HCT116 (cell line): ENCODE data around the gene ERC2. TPM values are rescaled to one million over a fixed set of nuclear protein-coding genes. Genes with fewer than 3 reads are reported as not detected.

Source experiments
- ATAC-seq: fragments of 200-7000 bp; cut with Tn5 transposase; 2 replicates; pipeline ENCODE4 v1.9.1; 2020; ENCODE audit warnings: mild to moderate bottlenecking, moderate library complexity
- BruUV-seq: library from RNA; stranded (reverse); fragments of 400-500 nt; replicated peaks from 2 replicates; lab custom pipeline; 2021; lab: Mats Ljungman, UMichigan
- CTCF ChIA-PET: fragments of 300-600 bp; sonication (Branson Sonifier 250); formaldehyde crosslinking; loops from one replicate; lab custom pipeline; 2021; ENCODE audit warnings: antibody characterized with exemption; lab: Charles Lee
- POLR2A ChIA-PET: fragments of 300-600, 350-600 bp; sonication (Branson Sonifier 250); formaldehyde crosslinking; loops from one replicate; lab custom pipeline; 2021; ENCODE audit warnings: antibody characterized with exemption; lab: Charles Lee
- RAD21 ChIA-PET, 2 experiments: fragments of 300-600 bp; sonication (Branson Sonifier 250); formaldehyde crosslinking; loops; one replicate each; lab custom pipeline; 2023; ENCODE audit warnings: low total read pairs in 2 of 2; ENCODE audit not compliant: uncharacterized antibody in 2 of 2, unreplicated experiment in 2 of 2, low non-redundant PET in 1 of 2; lab: Charles Lee
- DNase-seq: peaks from one replicate; pipeline ENCODE4 v3.0.0-alpha.2; 2010; ENCODE audit warnings: low read depth, low spot score
- H2AFZ ChIP-seq: fragments of 200-600 bp; shearing (Covaris generic), sonication (generic); 2 replicates; pipeline ENCODE4 v1.6.1; 2017; ENCODE audit warnings: low read depth, mixed run types, mixed read lengths, antibody characterized with exemption, low read length; ENCODE audit not compliant: poor library complexity, severe bottlenecking
- H3K27ac ChIP-seq: 2 replicates; pipeline ENCODE4 v1.5.1; 2012; ENCODE audit warnings: low read depth, low read length
- H3K27me3 ChIP-seq: fragments of 200-600 bp; sonication (generic); 2 replicates; pipeline ENCODE4 v1.6.1; 2016; ENCODE audit warnings: mixed run types, low read length, mixed read lengths; ENCODE audit not compliant: insufficient read depth
- H3K36me3 ChIP-seq, 2 experiments: fragments of 200-500 bp in 1 of 2; fragments of 200-600 bp in 1 of 2; sonication (Bioruptor generic) in 1 of 2; sonication (generic) in 1 of 2; 2 replicates each; pipeline versions ENCODE4 v1.5.1 to v1.6.1; 2014 to 2016; ENCODE audit warnings: low read length in 2 of 2, inconsistent platforms in 1 of 2, mixed read lengths in 1 of 2, mixed run types in 1 of 2; ENCODE audit not compliant: insufficient read depth in 2 of 2, control insufficient read depth in 1 of 2
- H3K4me1 ChIP-seq, 2 experiments: fragments of 200-600 bp in 1 of 2; sonication (generic) in 1 of 2; 2 replicates each; pipeline versions ENCODE4 v1.5.1 to v1.6.1; 2012 to 2017; ENCODE audit warnings: low read length in 2 of 2, inconsistent platforms in 1 of 2, mild to moderate bottlenecking in 1 of 2, mixed read lengths in 1 of 2, mixed run types in 1 of 2, moderate library complexity in 1 of 2; ENCODE audit not compliant: insufficient read depth in 2 of 2, control insufficient read depth in 1 of 2
- H3K4me2 ChIP-seq: fragments of 200-600 bp; sonication (generic); 2 replicates; pipeline ENCODE4 v1.6.1; 2017; ENCODE audit warnings: mixed run types, low read length, mixed read lengths
- H3K4me3 ChIP-seq, 2 experiments: fragments of 200-600 bp in 1 of 2; sonication (generic) in 1 of 2; replicated peaks in 1 of 2; 2 replicates each; pipeline ENCODE4 v1.5.1; 2011 to 2016; ENCODE audit warnings: low read length in 2 of 2, control low read depth in 1 of 2, low read depth in 1 of 2, mild to moderate bottlenecking in 1 of 2, mixed read lengths in 1 of 2, mixed run types in 1 of 2
- H3K79me2 ChIP-seq: fragments of 200-600 bp; sonication (generic); 2 replicates; pipeline ENCODE4 v1.6.1; 2017; ENCODE audit warnings: mild to moderate bottlenecking, mixed run types, low read length, moderate library complexity, mixed read lengths; ENCODE audit not compliant: insufficient read depth
- H3K9ac ChIP-seq: fragments of 200-600 bp; sonication (generic); 2 replicates; pipeline ENCODE4 v1.6.1; 2016; ENCODE audit warnings: low read length, mixed read lengths
- H3K9me2 ChIP-seq: fragments of 200-600 bp; sonication (generic), shearing (Covaris generic); 2 replicates; pipeline ENCODE4 v1.6.1; 2017; ENCODE audit warnings: mixed run types, mild to moderate bottlenecking, moderate library complexity; ENCODE audit not compliant: insufficient read depth
- H3K9me3 ChIP-seq, 2 experiments: fragments of 200-500 bp in 1 of 2; fragments of 200-600 bp in 1 of 2; sonication (Bioruptor generic) in 1 of 2; sonication (generic) in 1 of 2; 2 replicates each; pipeline ENCODE4 v1.6.1; 2014 to 2017; ENCODE audit warnings: low read length in 2 of 2, mixed read lengths in 2 of 2, inconsistent platforms in 1 of 2, low read depth in 1 of 2, mild to moderate bottlenecking in 1 of 2, mixed run types in 1 of 2, moderate library complexity in 1 of 2; ENCODE audit not compliant: control insufficient read depth in 1 of 2, insufficient read depth in 1 of 2
- H4K20me1 ChIP-seq: fragments of 200-600 bp; sonication (generic), shearing (Covaris generic); 2 replicates; pipeline ENCODE4 v1.6.1; 2017; ENCODE audit warnings: mixed run types, mild to moderate bottlenecking, moderate library complexity; ENCODE audit not compliant: insufficient read depth
- ATF3 ChIP-seq: IDR thresholded peaks from 2 replicates; pipeline ENCODE4 v1.6.1; 2012
- ELF1 ChIP-seq: IDR thresholded peaks from 2 replicates; pipeline ENCODE4 v1.6.1; 2012; ENCODE audit warnings: low read depth, borderline replicate concordance
- EZH2phosphoT487 ChIP-seq: fragments of 200-600 bp; IDR thresholded peaks from 2 replicates; pipeline ENCODE4 v1.6.1; 2018; ENCODE audit warnings: antibody characterized with exemption, borderline replicate concordance
- JUND ChIP-seq: IDR thresholded peaks from 2 replicates; pipeline ENCODE4 v1.6.1; 2012
- SRF ChIP-seq: IDR thresholded peaks from 2 replicates; pipeline ENCODE4 v1.6.1; 2012; ENCODE audit warnings: low read depth
- TCF7L2 ChIP-seq: IDR thresholded peaks from 2 replicates; pipeline ENCODE4 v1.7.0; 2011; ENCODE audit warnings: borderline replicate concordance, inconsistent platforms; ENCODE audit not compliant: insufficient read depth, insufficient read length; ENCODE audit errors: extremely low read depth
- intact Hi-C: fragments of 100-400 bp; cut with micrococcal nuclease; formaldehyde crosslinking; loops from 2 replicates; pipeline ENCODE4 v1.10.0; 2022
- total RNA-seq: library from RNA; stranded (reverse); gene quantifications from one replicate; pipeline ENCODE4 v1.2.1, GENCODE V29; 2021; ENCODE audit not compliant: unreplicated experiment
- TF ChIP-seq, protein P1 (sequence below): IDR thresholded peaks from 2 replicates; pipeline ENCODE4 v1.6.1; 2012; ENCODE audit warnings: low read depth

Gene ERC2
- total RNA-seq, 1 experiment from 2014 or later, result not detected

- H3K27ac ChIP-seq, result no peak overlapping the region
- peaks cover 6 to 24% of the 10 kb centered on the region in 2 experiments; a peak in 2 of 4 replicates for H3K9me3 ChIP-seq
- intact Hi-C loops, result no loop called here
- BruUV-seq, result no TSS peak
- ATAC-seq, result no peak
- RAD21 ChIA-PET, result no interaction called here
- CTCF ChIA-PET, result interaction anchor here (0.6 kb wide), 1 partner anchor 1069 kb away, joined by 3 read pairs; no protein-coding TSS in a partner anchor
- H3K27me3 ChIP-seq, result no peaks in the 10 kb centered on the region
- no peaks in the 10 kb centered on the region for H3K79me2 ChIP-seq
- no peak overlapping the region for H2AFZ ChIP-seq
- H3K36me3 ChIP-seq, result no peaks in the 10 kb centered on the region
- TF ChIP-seq, protein P1, sequence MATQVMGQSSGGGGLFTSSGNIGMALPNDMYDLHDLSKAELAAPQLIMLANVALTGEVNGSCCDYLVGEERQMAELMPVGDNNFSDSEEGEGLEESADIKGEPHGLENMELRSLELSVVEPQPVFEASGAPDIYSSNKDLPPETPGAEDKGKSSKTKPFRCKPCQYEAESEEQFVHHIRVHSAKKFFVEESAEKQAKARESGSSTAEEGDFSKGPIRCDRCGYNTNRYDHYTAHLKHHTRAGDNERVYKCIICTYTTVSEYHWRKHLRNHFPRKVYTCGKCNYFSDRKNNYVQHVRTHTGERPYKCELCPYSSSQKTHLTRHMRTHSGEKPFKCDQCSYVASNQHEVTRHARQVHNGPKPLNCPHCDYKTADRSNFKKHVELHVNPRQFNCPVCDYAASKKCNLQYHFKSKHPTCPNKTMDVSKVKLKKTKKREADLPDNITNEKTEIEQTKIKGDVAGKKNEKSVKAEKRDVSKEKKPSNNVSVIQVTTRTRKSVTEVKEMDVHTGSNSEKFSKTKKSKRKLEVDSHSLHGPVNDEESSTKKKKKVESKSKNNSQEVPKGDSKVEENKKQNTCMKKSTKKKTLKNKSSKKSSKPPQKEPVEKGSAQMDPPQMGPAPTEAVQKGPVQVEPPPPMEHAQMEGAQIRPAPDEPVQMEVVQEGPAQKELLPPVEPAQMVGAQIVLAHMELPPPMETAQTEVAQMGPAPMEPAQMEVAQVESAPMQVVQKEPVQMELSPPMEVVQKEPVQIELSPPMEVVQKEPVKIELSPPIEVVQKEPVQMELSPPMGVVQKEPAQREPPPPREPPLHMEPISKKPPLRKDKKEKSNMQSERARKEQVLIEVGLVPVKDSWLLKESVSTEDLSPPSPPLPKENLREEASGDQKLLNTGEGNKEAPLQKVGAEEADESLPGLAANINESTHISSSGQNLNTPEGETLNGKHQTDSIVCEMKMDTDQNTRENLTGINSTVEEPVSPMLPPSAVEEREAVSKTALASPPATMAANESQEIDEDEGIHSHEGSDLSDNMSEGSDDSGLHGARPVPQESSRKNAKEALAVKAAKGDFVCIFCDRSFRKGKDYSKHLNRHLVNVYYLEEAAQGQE, result no peak
- no peak for TF ChIP-seq EZH2phosphoT487
- no peak for TF ChIP-seq JUND
- no peak for TF ChIP-seq ATF3
- TF ChIP-seq TCF7L2, result no peak
- TF ChIP-seq ELF1, result no peak
- no peak for TF ChIP-seq SRF
- H3K4me2 ChIP-seq, result no peak overlapping the region
- no peak overlapping the region for H3K4me3 ChIP-seq
- POLR2A ChIA-PET, result no interaction called here
- no peaks in the 10 kb centered on the region for H3K9me2 ChIP-seq
- no peak overlapping the region for H3K9ac ChIP-seq
- no peak for DNase-seq
- no peaks in the 10 kb centered on the region for H4K20me1 ChIP-seq
- no peaks in the 10 kb centered on the region for H3K4me1 ChIP-seq
These were observed 829.1 kb downstream of the ERC2 start for GRCh38 chr3:55639143-55639542.
